Breast epithelium (tissue), 3 donors: Measurements from ENCODE around the gene VAMP8.

ENCODE experiments used
- CTCF ChIP-seq, 3 donors: fragments of 450-650 bp; IDR thresholded peaks; one replicate each; pipeline ENCODE4 v1.5.1; 2016 to 2017; ENCODE audit warnings: antibody characterized with exemption in 3 of 3, mild to moderate bottlenecking in 3 of 3, moderate library complexity in 3 of 3
- POLR2A ChIP-seq: fragments of 450-650 bp; IDR thresholded peaks from one replicate; pipeline ENCODE4 v1.6.1; 2016; ENCODE audit warnings: antibody characterized with exemption, mild to moderate bottlenecking, moderate library complexity
- POLR2AphosphoS5 ChIP-seq, 3 donors: sonication (generic); formaldehyde crosslinking; IDR thresholded peaks; one replicate each; pipeline ENCODE4 v1.6.1; 2017; ENCODE audit warnings: antibody characterized with exemption in 3 of 3

DNA sequence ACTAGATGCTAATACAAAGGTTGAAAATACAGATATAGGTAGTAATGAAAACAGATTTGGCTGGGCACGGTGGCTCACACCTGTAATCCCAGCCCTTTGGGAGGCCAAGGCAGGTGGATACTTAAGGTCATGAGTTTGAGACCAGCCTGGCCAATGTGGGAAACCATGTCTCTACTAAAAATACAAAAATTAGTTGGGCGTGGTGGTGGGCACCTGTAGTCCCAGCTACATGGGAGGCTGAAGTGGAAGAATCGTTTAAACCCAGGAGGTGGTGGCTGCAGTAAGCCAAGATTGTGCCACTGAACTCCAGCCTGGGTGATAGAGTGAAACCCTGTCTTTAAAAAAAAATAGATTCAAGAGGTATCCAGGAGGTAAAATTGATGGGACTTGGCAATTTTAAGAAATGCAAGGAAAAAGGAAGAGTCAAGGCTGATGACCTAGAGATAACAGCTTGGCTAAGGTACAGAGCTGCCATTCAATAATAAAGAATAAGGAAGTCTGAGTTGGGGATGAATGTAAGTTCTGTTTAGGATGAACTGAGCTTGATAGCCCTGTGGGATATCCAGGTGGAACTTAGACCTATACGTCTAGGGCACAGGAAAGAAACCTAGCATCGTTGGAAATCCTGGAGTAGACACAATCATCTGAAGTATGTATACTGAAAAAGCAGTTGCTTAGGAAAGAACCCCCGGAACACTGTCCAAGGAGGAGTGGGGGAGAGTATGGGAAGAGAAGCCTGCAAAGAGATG, 29.4 kb upstream of the VAMP8 start:
- no peak for TF ChIP-seq CTCF (IDR thresholded peaks at IDR 0.05)
- TF ChIP-seq POLR2A = no peak
- TF ChIP-seq POLR2AphosphoS5 (IDR thresholded peaks at IDR 0.05) = no peak
